IPS DF 6.9 (cell line): ENCODE data around the gene DDX42.
"Not testable (repeated sequence)": the region's sequence is repeated elsewhere in the genome, so short reads cannot be mapped to it uniquely, and the experiment has no call there.

Experiments used
- DNase-seq: peaks from one replicate; pipeline ENCODE4 v3.0.0-alpha.2; 2013; ENCODE audit warnings: low read depth, low spot score
- H3K27ac ChIP-seq: one replicate; pipeline ENCODE4 v1.5.1; 2013; ENCODE audit warnings: low read length, control low read depth
- H3K27me3 ChIP-seq: 2 replicates; pipeline ENCODE4 v1.6.1; 2013; ENCODE audit warnings: mild to moderate bottlenecking, low read length; ENCODE audit not compliant: control insufficient read depth, insufficient read depth
- H3K36me3 ChIP-seq: 2 replicates; pipeline ENCODE4 v1.6.1; 2013; ENCODE audit warnings: low read length; ENCODE audit not compliant: control insufficient read depth, insufficient read depth
- H3K4me1 ChIP-seq: 2 replicates; pipeline ENCODE4 v1.6.1; 2013; ENCODE audit warnings: low read length; ENCODE audit not compliant: control insufficient read depth, insufficient read depth
- H3K4me3 ChIP-seq: 2 replicates; pipeline ENCODE4 v1.5.1; 2013; ENCODE audit warnings: mild to moderate bottlenecking, low read length
- H3K9me3 ChIP-seq: 2 replicates; pipeline ENCODE4 v1.6.1; 2013; ENCODE audit warnings: low read length, inconsistent platforms; ENCODE audit not compliant: control insufficient read depth, insufficient read depth
- WGBS: extraction: QIAGEN DNeasy Blood & Tissue Kit; methylation state at CpG from one replicate; pipeline ENCODE4 v1.1.7; 2013; ENCODE audit warnings: mixed read lengths, missing lambda C conversion rate; ENCODE audit not compliant: insufficient read length, insufficient coverage; 5-methylcytosine and 5-hydroxymethylcytosine counted together

DDX42 gene

GRCh38 chr17:63838631-63839171, 64.7 kb downstream of the DDX42 start:
- H3K4me3 ChIP-seq = no peak overlapping the region
- H3K9me3 ChIP-seq = no peaks in the 10 kb centered on the region
- peaks cover 5% of the 10 kb centered on the region for H3K36me3 ChIP-seq
- peaks cover 5% of the 10 kb centered on the region for H3K4me1 ChIP-seq
- no peak overlapping the region for H3K27ac ChIP-seq
- no peaks in the 10 kb centered on the region for H3K27me3 ChIP-seq
- DNase-seq = no peak
- WGBS = no CpG with 5 or more reads among the region's 7 CpGs

- no peak overlapping the region for H3K27ac ChIP-seq
- WGBS = no CpG with 5 or more reads among the region's 4 CpGs
- no peak overlapping the region for H3K4me3 ChIP-seq
- no peaks in the 10 kb centered on the region for H3K9me3 ChIP-seq
- H3K27me3 ChIP-seq = no peaks in the 10 kb centered on the region
- H3K4me1 ChIP-seq = peaks cover 5% of the 10 kb centered on the region
- no peaks in the 10 kb centered on the region; the same call in none of the 2 replicates for H3K36me3 ChIP-seq
- DNase-seq = no peak
Observed at GRCh38 chr17:63840591-63841349, 66.8 kb downstream of the DDX42 start.

- Histone ChIP-seq H3K4me1 (peaks cover 5% of the 10 kb centered on the region), H3K27me3 (no peaks in the 10 kb centered on the region), H3K27ac (no peak overlapping the region), H3K36me3 (no peaks in the 10 kb centered on the region; the same call in none of the 2 replicates), H3K9me3 (no peaks in the 10 kb centered on the region), H3K4me3 (peak overlapping the region; percentile 80)
- WGBS = no CpG with 5 or more reads among the region's 26 CpGs
- no peak for DNase-seq
Observed at GRCh38 chr17:63841350-63842172, 67.6 kb downstream of the DDX42 start.

- DNase-seq = no peak
Observed at GRCh38 chr17:63842173-63842539, 68.2 kb downstream of the DDX42 start.

GRCh38 chr17:63842540-63843386, 68.8 kb downstream of the DDX42 start, which contains the start of gene SMARCD2:
TSS of gene SMARCD2 (minus strand) at chr17:63842685. CDS start at chr17:63842674, 11 bp downstream.
- Histone ChIP-seq H3K27me3 (no peaks in the 10 kb centered on the region; the same call in 1 of the 2 replicates), H3K4me1 (peaks cover 5% of the 10 kb centered on the region), H3K4me3 (peak within 1 kb of the TSS; percentile 80), H3K27ac (no peak within 1 kb of the TSS), H3K9me3 (no peaks in the 10 kb centered on the region), H3K36me3 (no peaks in the 10 kb centered on the region)
- WGBS = no CpG with 5 or more reads among the region's 92 CpGs
- DNase-seq = peak; percentile 96

More at GRCh38 chr17:63842173-63842539, 68.2 kb downstream of the DDX42 start:
- no peak overlapping the region for H3K27ac ChIP-seq
- H3K27me3 ChIP-seq = no peaks in the 10 kb centered on the region
- no CpG with 5 or more reads among the region's 36 CpGs for WGBS
- H3K9me3 ChIP-seq = no peaks in the 10 kb centered on the region
- H3K4me1 ChIP-seq = peaks cover 5% of the 10 kb centered on the region
- H3K36me3 ChIP-seq = no peaks in the 10 kb centered on the region; the same call in none of the 2 replicates
- peak overlapping the region; percentile 80 for H3K4me3 ChIP-seq

GRCh38 chr17:63843387-63843888, 69.5 kb downstream of the DDX42 start:
- not testable (repeated sequence) for H3K36me3 ChIP-seq, H3K27me3 ChIP-seq, H3K4me1 ChIP-seq, H3K27ac ChIP-seq, H3K9me3 ChIP-seq, DNase-seq
- H3K4me3 ChIP-seq = peak overlapping the region; percentile 80; the same call in 1 of the 2 replicates
- no CpG with 5 or more reads among the region's 19 CpGs for WGBS

- no peak for DNase-seq
- WGBS = no CpG with 5 or more reads among the region's 9 CpGs
- Histone ChIP-seq H3K36me3 (no peaks in the 10 kb centered on the region), H3K9me3 (no peaks in the 10 kb centered on the region), H3K4me1 (peaks cover 3% of the 10 kb centered on the region), H3K4me3 (no peak overlapping the region), H3K27ac (no peak overlapping the region), H3K27me3 (peaks cover 2% of the 10 kb centered on the region; the same call in 1 of the 2 replicates)
Observed at GRCh38 chr17:63843910-63844677, 70.1 kb downstream of the DDX42 start.

GRCh38 chr17:63845509-63845908, 71.5 kb downstream of the DDX42 start:
- DNase-seq = no peak
- Histone ChIP-seq H3K9me3 (no peaks in the 10 kb centered on the region), H3K36me3 (no peaks in the 10 kb centered on the region), H3K27me3 (peaks cover 2% of the 10 kb centered on the region; the same call in 1 of the 2 replicates), H3K4me1 (peaks cover 3% of the 10 kb centered on the region), H3K27ac (no peak overlapping the region), H3K4me3 (no peak overlapping the region)
- no CpG with 5 or more reads among the region's 1 CpG for WGBS

GRCh38 chr17:63847525-63848249, 73.7 kb downstream of the DDX42 start:
- no peaks in the 10 kb centered on the region for H3K4me1 ChIP-seq
- no peak overlapping the region for H3K4me3 ChIP-seq
- H3K9me3 ChIP-seq = no peaks in the 10 kb centered on the region
- no peak for DNase-seq
- no peaks in the 10 kb centered on the region for H3K36me3 ChIP-seq
- whole genome bisulfite sequencing = no CpG with 5 or more reads among the region's 3 CpGs
- H3K27me3 ChIP-seq = peaks cover 2% of the 10 kb centered on the region; the same call in 1 of the 2 replicates
- no peak overlapping the region for H3K27ac ChIP-seq
